SJCRH30 (cell line): ENCODE data around the gene TNS4. TPM values are rescaled to one million over a fixed set of nuclear protein-coding genes. Genes with fewer than 3 reads are reported as not detected.

Source experiments
- DNase-seq, 2 experiments: peaks; one replicate each; pipeline ENCODE4 v3.0.0-alpha.2; 2015 to 2020
- H3K27ac ChIP-seq: fragments of 250-450 bp; sonication (Bioruptor Pico); 2 replicates; pipeline ENCODE4 v1.5.1; 2020; ENCODE audit warnings: mild to moderate bottlenecking, moderate library complexity
- H3K27me3 ChIP-seq: fragments of 250-450 bp; sonication (Bioruptor Pico); 2 replicates; pipeline ENCODE4 v1.5.1; 2020; ENCODE audit warnings: mild to moderate bottlenecking, moderate library complexity
- H3K36me3 ChIP-seq: fragments of 250-450 bp; sonication (Bioruptor Pico); 2 replicates; pipeline ENCODE4 v1.5.1; 2020; ENCODE audit warnings: mild to moderate bottlenecking, moderate library complexity
- H3K4me1 ChIP-seq: fragments of 250-450 bp; sonication (Bioruptor Pico); 2 replicates; pipeline ENCODE4 v1.5.1; 2020; ENCODE audit warnings: mild to moderate bottlenecking, moderate library complexity
- H3K4me3 ChIP-seq: fragments of 250-450 bp; sonication (Bioruptor Pico); 2 replicates; pipeline ENCODE4 v1.5.1; 2020; ENCODE audit warnings: mild to moderate bottlenecking, moderate library complexity
- H3K9me3 ChIP-seq: fragments of 250-450 bp; sonication (Bioruptor Pico); replicated peaks from 2 replicates; pipeline ENCODE4 v1.5.1; 2020; ENCODE audit warnings: mild to moderate bottlenecking, moderate library complexity
- total RNA-seq: library from RNA; depleted of rRNA; stranded (reverse); fragments of >200 nt; shearing (Covaris generic); gene quantifications from 2 replicates; pipeline ENCODE4 v1.2.3, GENCODE V29; 2014

TNS4 gene
- total RNA-seq, 1 experiment from 2014 or later: not detected

GRCh38 chr17:40528692-40529417 lies 27.4 kb upstream of the TNS4 start:
- H3K27me3 ChIP-seq: no peaks in the 10 kb centered on the region; the same call in 1 of the 2 replicates
- H3K27ac ChIP-seq: no peak overlapping the region
- H3K4me3 ChIP-seq: no peak overlapping the region
- H3K36me3 ChIP-seq: no peaks in the 10 kb centered on the region
- no peaks in the 10 kb centered on the region; the same call in 1 of the 2 replicates for H3K4me1 ChIP-seq
- no peak for DNase-seq
- H3K9me3 ChIP-seq: peaks cover 4% of the 10 kb centered on the region; the same call in 1 of the 2 replicates

- Histone ChIP-seq H3K9me3 (peaks cover 4% of the 10 kb centered on the region; the same call in 1 of the 2 replicates), H3K36me3 (no peaks in the 10 kb centered on the region), H3K27me3 (no peaks in the 10 kb centered on the region; the same call in 1 of the 2 replicates), H3K4me3 (no peak overlapping the region), H3K4me1 (no peaks in the 10 kb centered on the region), H3K27ac (no peak overlapping the region)
- DNase-seq: no peak
Measured at GRCh38 chr17:40526668-40527067, 25.2 kb upstream of the TNS4 start.

DNA sequence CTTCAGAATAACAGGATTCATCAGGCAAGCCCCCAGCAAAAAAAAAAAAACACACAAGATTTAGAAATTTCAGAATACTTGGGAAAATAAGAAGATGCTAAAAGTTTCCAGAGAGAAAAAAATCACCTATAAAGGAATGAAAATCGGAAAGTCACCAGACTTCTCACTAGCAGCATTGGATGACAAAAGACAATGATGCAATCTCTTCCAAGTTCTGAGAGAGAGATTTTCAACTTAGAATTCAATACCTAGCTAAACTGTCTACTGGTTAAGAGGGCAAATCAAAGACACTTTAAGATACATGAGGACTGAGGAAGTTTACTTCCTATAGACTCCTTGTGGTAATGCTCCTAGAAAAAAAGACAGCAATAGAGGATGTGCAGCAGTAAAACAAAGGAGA lies 23.9 kb upstream of the TNS4 start:
- no peaks in the 10 kb centered on the region for H3K36me3 ChIP-seq
- no peak for DNase-seq
- H3K27me3 ChIP-seq: no peaks in the 10 kb centered on the region; the same call in none of the 2 replicates
- H3K9me3 ChIP-seq: peaks cover 4% of the 10 kb centered on the region; the same call in 1 of the 2 replicates
- H3K27ac ChIP-seq: no peak overlapping the region
- H3K4me1 ChIP-seq: no peaks in the 10 kb centered on the region
- no peak overlapping the region for H3K4me3 ChIP-seq

DNA sequence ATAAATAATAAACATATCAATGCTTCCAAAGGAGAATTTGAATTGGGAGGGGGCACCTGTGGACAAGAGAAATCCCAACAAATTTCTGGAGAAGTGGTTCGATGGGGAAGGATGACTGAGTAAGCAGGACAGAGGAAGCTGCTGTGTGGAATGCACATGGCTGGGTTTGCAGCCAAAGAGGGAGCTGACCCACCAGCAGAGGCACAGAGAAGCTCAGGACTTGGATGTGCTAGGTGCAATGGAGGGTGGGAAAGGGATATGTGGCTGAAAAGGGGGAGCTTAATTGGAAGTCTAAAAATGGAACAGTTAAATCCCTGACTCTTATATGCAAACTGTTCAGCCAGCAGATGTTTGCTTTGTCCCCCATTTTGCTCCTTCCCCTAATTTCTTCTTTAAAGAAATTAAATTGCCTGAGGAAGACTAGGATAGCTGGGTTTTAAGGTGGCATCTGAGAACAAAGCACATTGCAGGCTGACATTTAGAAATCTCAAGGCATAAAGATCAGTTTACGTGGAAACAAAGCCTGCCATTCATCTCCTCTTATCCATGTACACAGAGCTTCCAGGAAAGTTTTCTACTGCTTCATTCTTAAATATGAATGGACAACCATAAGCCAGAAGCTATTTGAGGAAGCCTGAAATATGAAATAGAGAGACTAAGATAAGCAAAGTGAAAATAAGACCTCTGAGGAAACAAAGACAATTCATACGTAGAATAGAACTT lies 23.0 kb upstream of the TNS4 start:
- Histone ChIP-seq H3K4me3 (no peak overlapping the region), H3K4me1 (no peaks in the 10 kb centered on the region), H3K27me3 (no peaks in the 10 kb centered on the region; the same call in none of the 2 replicates), H3K27ac (no peak overlapping the region), H3K36me3 (no peaks in the 10 kb centered on the region), H3K9me3 (peaks cover 4% of the 10 kb centered on the region; the same call in 1 of the 2 replicates)
- peak in 1 of 2 experiments; percentile 39 for DNase-seq

DNA sequence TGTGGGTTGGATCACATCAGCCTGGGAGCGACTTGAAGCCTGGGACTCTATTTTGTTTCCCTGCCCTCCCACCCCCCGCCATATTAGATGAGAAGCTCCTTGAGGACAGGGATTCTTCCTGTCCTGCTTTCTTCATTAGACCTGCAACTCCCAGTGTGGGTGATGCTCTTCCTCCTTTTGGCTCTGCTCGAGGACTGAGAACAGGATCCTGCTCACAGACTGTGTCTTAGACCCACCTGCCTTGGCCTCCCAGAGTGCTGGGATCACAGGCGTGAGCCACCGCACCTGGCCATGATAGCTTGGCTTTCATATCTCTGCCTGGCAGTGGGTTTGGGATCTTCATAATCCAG lies 21.5 kb upstream of the TNS4 start:
- H3K27ac ChIP-seq: no peak overlapping the region
- peaks cover 4% of the 10 kb centered on the region; the same call in 1 of the 2 replicates for H3K9me3 ChIP-seq
- no peaks in the 10 kb centered on the region for H3K4me1 ChIP-seq
- no peak overlapping the region for H3K4me3 ChIP-seq
- no peaks in the 10 kb centered on the region; the same call in none of the 2 replicates for H3K27me3 ChIP-seq
- H3K36me3 ChIP-seq: no peaks in the 10 kb centered on the region
- no peak for DNase-seq

DNA sequence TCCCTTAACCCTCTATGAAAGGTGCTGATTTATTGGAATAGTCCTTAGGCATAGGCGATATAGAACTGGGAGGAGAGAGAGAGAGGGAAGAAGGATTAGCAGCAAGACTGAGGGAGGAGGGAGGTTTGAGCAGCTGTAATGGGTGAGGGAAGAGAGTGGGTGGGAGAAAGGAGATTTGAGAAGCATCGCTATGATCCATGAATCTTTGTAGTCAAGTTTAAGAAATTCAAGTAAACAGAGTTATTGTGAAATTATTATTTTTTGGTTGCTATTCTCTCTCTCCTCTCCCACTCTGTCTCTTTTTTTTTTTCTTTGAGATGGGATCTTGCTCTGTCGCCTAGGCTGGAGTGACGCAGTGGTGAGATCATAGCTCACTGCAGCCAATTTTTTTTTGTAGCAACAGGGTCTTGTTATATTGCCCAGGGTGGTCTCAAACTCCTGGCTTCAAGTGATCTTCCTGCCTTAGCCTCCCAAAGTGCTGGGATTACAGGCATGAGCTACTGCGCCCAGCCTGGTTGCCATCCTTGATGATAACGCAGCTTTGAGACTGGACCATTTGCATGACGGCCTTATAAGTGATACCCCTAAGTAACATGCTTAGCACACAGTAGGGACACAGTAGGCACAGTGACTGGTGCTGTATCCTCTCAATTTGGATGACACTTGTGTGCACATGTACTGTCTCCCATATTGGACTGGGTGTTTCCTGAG lies 21.0 kb upstream of the TNS4 start:
- Histone ChIP-seq H3K4me3 (no peak overlapping the region), H3K36me3 (no peaks in the 10 kb centered on the region), H3K27ac (no peak overlapping the region), H3K27me3 (no peaks in the 10 kb centered on the region; the same call in none of the 2 replicates), H3K9me3 (peaks cover 4% of the 10 kb centered on the region; the same call in 1 of the 2 replicates), H3K4me1 (no peaks in the 10 kb centered on the region)
- no peak for DNase-seq

DNA sequence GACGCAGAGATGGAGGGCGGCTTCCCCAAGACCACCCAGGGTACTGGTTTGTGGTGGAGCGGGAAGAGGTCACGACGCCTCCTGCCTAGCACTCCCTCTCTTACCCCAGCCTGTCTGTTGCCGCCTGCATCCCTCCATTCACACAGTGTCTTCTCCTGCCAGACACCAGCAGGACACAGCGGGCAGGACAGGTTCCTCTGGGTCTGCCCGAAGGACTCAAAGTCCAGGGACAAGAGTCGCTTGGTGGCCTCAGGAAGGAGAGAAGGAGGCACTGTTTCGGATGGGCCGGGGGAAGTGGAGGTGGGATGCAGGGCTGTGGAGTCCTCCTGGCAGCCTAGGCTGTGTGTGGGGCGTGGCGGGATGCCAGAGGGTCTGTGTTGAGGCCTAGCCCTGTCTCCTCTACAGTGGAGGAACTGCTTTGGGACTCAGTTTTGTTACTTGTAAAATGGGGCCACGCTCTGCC lies 19.6 kb upstream of the TNS4 start:
- peaks cover 4% of the 10 kb centered on the region; the same call in 1 of the 2 replicates for H3K9me3 ChIP-seq
- H3K36me3 ChIP-seq: no peaks in the 10 kb centered on the region
- H3K27ac ChIP-seq: no peak overlapping the region
- no peak for DNase-seq
- H3K4me1 ChIP-seq: peaks cover 8% of the 10 kb centered on the region
- no peak overlapping the region for H3K4me3 ChIP-seq
- H3K27me3 ChIP-seq: no peaks in the 10 kb centered on the region; the same call in 1 of the 2 replicates

- Histone ChIP-seq H3K4me3 (no peak overlapping the region), H3K36me3 (no peaks in the 10 kb centered on the region), H3K9me3 (no peaks in the 10 kb centered on the region), H3K27me3 (no peaks in the 10 kb centered on the region; the same call in 1 of the 2 replicates), H3K27ac (no peak overlapping the region), H3K4me1 (peaks cover 8% of the 10 kb centered on the region)
- DNase-seq: no peak
Measured at GRCh38 chr17:40519089-40519775, 17.8 kb upstream of the TNS4 start.

GRCh38 chr17:40518401-40519088 lies 17.1 kb upstream of the TNS4 start:
- no peak for DNase-seq
- no peak overlapping the region for H3K4me3 ChIP-seq

DNA sequence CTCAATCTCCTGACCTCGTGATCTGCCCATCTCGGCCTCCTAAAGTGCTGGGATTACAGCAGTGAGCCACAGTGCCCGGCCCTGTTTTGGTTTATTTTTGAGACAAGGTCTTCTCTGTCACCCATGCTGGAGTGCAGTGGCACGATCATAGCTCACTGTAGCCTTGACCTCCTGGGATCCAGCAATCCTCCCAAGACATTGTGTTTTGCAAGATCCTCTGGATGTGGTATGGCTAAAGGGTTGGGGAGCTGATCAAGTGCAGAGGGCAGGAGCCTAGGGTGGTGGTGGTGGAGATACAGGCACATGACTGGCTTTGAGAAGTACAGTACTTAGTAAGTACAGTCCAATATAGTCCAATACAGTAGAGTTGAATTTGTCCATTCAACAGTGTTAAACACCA lies 16.6 kb upstream of the TNS4 start:
- Histone ChIP-seq H3K9me3 (no peaks in the 10 kb centered on the region), H3K4me3 (no peak overlapping the region), H3K4me1 (peaks cover 8% of the 10 kb centered on the region), H3K36me3 (no peaks in the 10 kb centered on the region), H3K27me3 (no peaks in the 10 kb centered on the region; the same call in 1 of the 2 replicates), H3K27ac (no peak overlapping the region)
- DNase-seq: no peak

More at GRCh38 chr17:40518401-40519088, 17.1 kb upstream of the TNS4 start:
- peaks cover 8% of the 10 kb centered on the region for H3K4me1 ChIP-seq
- no peak overlapping the region for H3K27ac ChIP-seq
- H3K27me3 ChIP-seq: no peaks in the 10 kb centered on the region; the same call in 1 of the 2 replicates
- no peaks in the 10 kb centered on the region for H3K9me3 ChIP-seq
- no peaks in the 10 kb centered on the region for H3K36me3 ChIP-seq

DNA sequence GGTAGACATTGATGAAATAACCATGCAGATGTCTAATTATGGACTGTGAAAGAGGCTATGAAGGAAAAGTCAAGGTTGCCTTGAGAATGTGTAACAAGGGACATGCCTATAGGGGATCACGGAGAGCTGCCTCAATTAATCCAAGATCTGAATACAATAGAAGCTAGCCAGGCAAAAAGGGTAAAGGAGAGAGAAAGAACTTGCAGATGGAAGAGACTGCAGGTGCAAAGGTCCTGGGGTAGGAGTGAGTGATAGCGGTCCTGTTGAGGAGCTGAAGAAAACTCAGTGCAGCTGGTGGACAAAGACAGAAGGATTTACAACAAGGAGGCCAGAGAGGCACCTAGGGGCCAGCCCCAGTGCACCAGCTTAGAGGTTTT lies 15.9 kb upstream of the TNS4 start:
- Histone ChIP-seq H3K36me3 (no peaks in the 10 kb centered on the region), H3K27me3 (no peaks in the 10 kb centered on the region; the same call in 1 of the 2 replicates), H3K4me3 (no peak overlapping the region), H3K4me1 (peaks cover 9% of the 10 kb centered on the region), H3K27ac (no peak overlapping the region), H3K9me3 (no peaks in the 10 kb centered on the region)
- DNase-seq: no peak

- no peak overlapping the region for H3K4me3 ChIP-seq
- no peak overlapping the region for H3K27ac ChIP-seq
Measured at GRCh38 chr17:40516581-40517285, 15.3 kb upstream of the TNS4 start.

DNA sequence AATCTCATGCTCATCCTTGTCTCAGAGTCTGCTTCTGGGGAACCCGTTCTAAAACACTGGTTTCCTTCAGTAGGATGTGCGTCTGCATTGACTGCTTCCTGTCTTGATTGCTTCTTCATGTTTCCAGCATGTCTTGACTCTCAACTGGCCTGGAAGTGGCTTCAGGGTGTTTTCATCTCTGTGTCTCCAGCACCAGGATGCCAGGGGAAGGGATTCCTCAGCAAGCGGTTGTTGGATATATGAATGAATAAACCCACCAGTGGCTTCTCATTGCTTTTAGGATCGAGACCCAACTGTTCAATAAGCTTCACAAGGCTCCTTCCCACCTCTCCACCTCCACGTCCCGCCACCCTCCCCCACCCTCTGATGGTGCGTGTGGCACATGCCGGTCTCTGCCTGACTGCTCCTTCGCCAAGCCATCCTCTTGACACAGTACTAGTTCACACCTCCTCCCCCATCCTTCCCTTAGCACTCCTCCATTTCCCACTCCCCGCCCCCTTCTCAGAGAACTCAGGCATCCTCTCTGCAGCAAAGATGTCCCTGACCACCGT lies 14.1 kb upstream of the TNS4 start:
- Histone ChIP-seq H3K9me3 (no peaks in the 10 kb centered on the region), H3K36me3 (no peaks in the 10 kb centered on the region), H3K27ac (no peak overlapping the region), H3K27me3 (no peaks in the 10 kb centered on the region), H3K4me3 (no peak overlapping the region), H3K4me1 (peaks cover 21% of the 10 kb centered on the region)
- no peak for DNase-seq

More at GRCh38 chr17:40516581-40517285, 15.3 kb upstream of the TNS4 start:
- Histone ChIP-seq H3K4me1 (peaks cover 15% of the 10 kb centered on the region), H3K36me3 (no peaks in the 10 kb centered on the region), H3K27me3 (no peaks in the 10 kb centered on the region; the same call in 1 of the 2 replicates), H3K9me3 (no peaks in the 10 kb centered on the region)
- no peak for DNase-seq
